Measurements from ENCODE around the gene LIMCH1. TPM values are rescaled to one million over a fixed set of nuclear protein-coding genes. Genes with fewer than 3 reads are reported as not detected.

LIMCH1 gene
- total and polyA plus RNA-seq, 2 of the 8 experiments (the other 6 are each of a cell fraction or from before 2014, with no cell fraction given): 2.7 to 3.0 TPM

DNA sequence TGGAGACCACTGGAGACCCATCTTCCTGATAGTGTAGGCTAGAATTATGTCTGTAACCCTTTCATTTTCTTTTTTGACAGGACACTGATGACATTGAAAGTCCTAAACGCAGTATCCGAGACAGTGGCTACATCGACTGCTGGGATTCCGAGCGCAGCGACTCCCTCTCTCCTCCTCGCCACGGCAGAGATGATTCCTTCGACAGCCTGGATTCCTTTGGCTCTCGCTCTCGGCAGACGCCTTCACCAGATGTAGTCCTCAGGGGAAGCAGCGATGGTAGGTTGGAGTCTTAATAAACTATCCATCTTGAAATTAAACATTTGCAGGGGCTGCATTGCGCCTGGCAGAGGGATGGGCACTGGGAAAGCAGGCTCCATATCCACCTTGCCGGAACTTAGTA is 75.4 kb downstream of the LIMCH1 start:
- Histone ChIP-seq H3K23ac (ENCODE audit: insufficient read length) (no peak overlapping the region), H4K5ac (ENCODE audit: insufficient read length, low read depth, low read length) (no peak overlapping the region), H3K23me2 (ENCODE audit: low read depth, low read length) (no peaks in the 10 kb centered on the region), H4K8ac (ENCODE audit: extremely low read depth, insufficient read depth, low read length) (no peak overlapping the region), H2AFZ (ENCODE audit: low read length) (peak overlapping the region; percentile 51; the same call in 1 of the 2 replicates), H3K56ac (replicated peaks; ENCODE audit: insufficient read length, low read depth, low read length) (no peak overlapping the region), H3K18ac (ENCODE audit: extremely low read depth, low read length) (no peak overlapping the region), H3K4me3 (ENCODE audit: extremely low read depth in 1 of 4, insufficient read depth in 2 of 4, low read depth in 3 of 4, low read length in 4 of 4) (peak overlapping the region in 2 of 4 experiments; percentile 6 to 46; a peak in 3 of 8 replicates), H3K27ac (ENCODE audit: low read depth, low read length) (no peak overlapping the region), H3K4me2 (ENCODE audit: insufficient read depth in 1 of 2, low read depth in 2 of 2, low read length in 2 of 2) (peak overlapping the region; percentile 49 to 50), H3K4ac (replicated peaks; ENCODE audit: insufficient read length, low read depth, low read length) (no peak overlapping the region), H2BK20ac (ENCODE audit: low read length) (no peak overlapping the region), H3K36me3 (ENCODE audit: control insufficient read depth in 2 of 4, insufficient read depth in 4 of 4, low read length in 3 of 4) (no peaks in the 10 kb centered on the region), H3K79me2 (ENCODE audit: control insufficient read depth in 1 of 2, insufficient read depth in 2 of 2, low read length in 2 of 2) (no peaks in the 10 kb centered on the region), H3K14ac (ENCODE audit: insufficient read length) (no peak overlapping the region), H4K91ac (replicated peaks; ENCODE audit: insufficient read length, low read length) (no peak overlapping the region), H2AK5ac (ENCODE audit: low read depth, low read length) (no peak overlapping the region), H2BK5ac (ENCODE audit: low read depth, low read length) (no peak overlapping the region), H4K20me1 (replicated peaks in 1 of 2; ENCODE audit: control insufficient read depth in 1 of 2, insufficient read depth in 2 of 2, low read length in 2 of 2) (no peaks in the 10 kb centered on the region), H2BK15ac (ENCODE audit: low read length) (no peak overlapping the region), H3K9ac (replicated peaks in 1 of 4; ENCODE audit: extremely low read depth in 1 of 4, low read depth in 3 of 4, low read length in 3 of 4) (no peak overlapping the region), H2BK12ac (ENCODE audit: low read depth, low read length) (no peak overlapping the region), H3K9me3 (ENCODE audit: insufficient read depth in 2 of 2, low read depth in 1 of 2, low read length in 1 of 2) (no peaks in the 10 kb centered on the region), H2BK120ac (replicated peaks; ENCODE audit: low read depth, low read length) (no peak overlapping the region), H3K27me3 (replicated peaks in 1 of 4; ENCODE audit: control insufficient read depth in 3 of 4, extremely low read depth in 1 of 4, insufficient read depth in 3 of 4, low read length in 3 of 4) (peaks cover 0 to 8% (median 3%) of the 10 kb centered on the region in 4 experiments; a peak in 4 of 7 replicates), H3K79me1 (ENCODE audit: low read depth, low read length) (no peaks in the 10 kb centered on the region), H3K4me1 (replicated peaks in 1 of 4; ENCODE audit: control insufficient read depth in 3 of 4, insufficient read depth in 4 of 4, low read length in 3 of 4) (peaks cover 2 to 14% (median 8%) of the 10 kb centered on the region in 4 experiments; a peak in 3 of 7 replicates)
- DNase-seq (ENCODE audit: low read depth in 1 of 2, low spot score in 2 of 2) (no peak), FAIRE-seq (no peak)
- WGBS, 2 experiments (ENCODE audit: extremely low coverage in 1 of 2, insufficient coverage in 1 of 2, insufficient read length in 1 of 2, insufficient replicate concordance in 2 of 2, low coverage in 1 of 2, low lambda C conversion rate in 2 of 2, missing lambda C conversion rate in 1 of 2): 25% methylated on average over 15 of the region's 15 CpGs; no CpG with 5 or more reads in 1 of the 2 experiments
- ChIA-PET CTCF (ENCODE audit: partially characterized antibody) (interaction anchor here (0.6 to 1.4 kb wide), 2 partner anchors 8 to 288 kb away, joined by 3 to 5 read pairs; no protein-coding TSS in a partner anchor), POLR2A (ENCODE audit: partially characterized antibody) (no interaction called here)
- TF ChIP-seq BCL11A (IDR thresholded peaks at IDR 0.05; ENCODE audit: low read depth in 2 of 2, low read length in 2 of 2) (no peak), RXRA (IDR thresholded peaks at IDR 0.05; ENCODE audit: insufficient read depth, low read depth, low read length) (no peak), YY1 (IDR thresholded peaks at IDR 0.05; ENCODE audit: low read depth, low read length) (no peak), POU5F1 (IDR thresholded peaks at IDR 0.05; ENCODE audit: low read depth, low read length) (no peak), MAFK (IDR thresholded peaks at IDR 0.05; ENCODE audit: low read depth, low read length) (no peak), SUZ12 (IDR thresholded peaks at IDR 0.05; ENCODE audit: low read length) (0 out of 2 replicates have a peak, but pooled peaks have one; percentile 24), TEAD4 (IDR thresholded peaks at IDR 0.05; ENCODE audit: low read depth, low read length) (0 out of 2 replicates have a peak, but pooled peaks have one; percentile 2), SRF (IDR thresholded peaks at IDR 0.05; ENCODE audit: low read depth, low read length) (no peak), JUND (IDR thresholded peaks at IDR 0.05; ENCODE audit: low read length) (no peak), HDAC2 (IDR thresholded peaks at IDR 0.05; ENCODE audit: borderline replicate concordance in 1 of 2, low read depth in 2 of 2, low read length in 2 of 2) (no peak)
- TF ChIP-seq, protein P1, sequence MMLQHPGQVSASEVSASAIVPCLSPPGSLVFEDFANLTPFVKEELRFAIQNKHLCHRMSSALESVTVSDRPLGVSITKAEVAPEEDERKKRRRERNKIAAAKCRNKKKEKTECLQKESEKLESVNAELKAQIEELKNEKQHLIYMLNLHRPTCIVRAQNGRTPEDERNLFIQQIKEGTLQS (IDR thresholded peaks at IDR 0.05; ENCODE audit: insufficient read depth, low read depth, low read length): no peak
- TF ChIP-seq, protein P2, sequence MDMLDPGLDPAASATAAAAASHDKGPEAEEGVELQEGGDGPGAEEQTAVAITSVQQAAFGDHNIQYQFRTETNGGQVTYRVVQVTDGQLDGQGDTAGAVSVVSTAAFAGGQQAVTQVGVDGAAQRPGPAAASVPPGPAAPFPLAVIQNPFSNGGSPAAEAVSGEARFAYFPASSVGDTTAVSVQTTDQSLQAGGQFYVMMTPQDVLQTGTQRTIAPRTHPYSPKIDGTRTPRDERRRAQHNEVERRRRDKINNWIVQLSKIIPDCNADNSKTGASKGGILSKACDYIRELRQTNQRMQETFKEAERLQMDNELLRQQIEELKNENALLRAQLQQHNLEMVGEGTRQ (IDR thresholded peaks at IDR 0.05; ENCODE audit: low read length): no peak
